K562 (cell line): ENCODE measurements around the gene UPF1. TPM values are rescaled to one million over a fixed set of nuclear protein-coding genes. Genes with fewer than 3 reads are reported as not detected.

Source experiments
- MAFK ChIP-seq: IDR thresholded peaks from 2 replicates; pipeline ENCODE4 v1.6.1; 2011; ENCODE audit warnings: low read length, improper control_type of control experiment
- MXI1 ChIP-seq: IDR thresholded peaks from 2 replicates; pipeline ENCODE4 v1.6.1; 2011; ENCODE audit warnings: low read depth, mild to moderate bottlenecking, improper control_type of control experiment, low read length
- MYBL2 ChIP-seq, 2 experiments: fragments of 450-650 bp in 1 of 2; sonication (generic) in 1 of 2; formaldehyde crosslinking in 1 of 2; IDR thresholded peaks; 2 replicates each; pipeline versions ENCODE4 v1.6.1 to v1.8.1; 2017 to 2022; ENCODE audit warnings: borderline replicate concordance in 1 of 2, inconsistent platforms in 1 of 2, low read depth in 1 of 2, mild to moderate bottlenecking in 1 of 2, missing genetic modification reagents in 1 of 2, moderate library complexity in 1 of 2
- RNF219 ChIP-seq: fragments of 250-450 bp; sonication (Bioruptor Pico); IDR thresholded peaks from 2 replicates; pipeline ENCODE4 v1.5.0; 2022; ENCODE audit warnings: mild to moderate bottlenecking
- THAP12 ChIP-seq: fragments of 250-450 bp; sonication (Bioruptor Pico); IDR thresholded peaks from 2 replicates; pipeline ENCODE4 v1.9.0; 2021; ENCODE audit warnings: mild to moderate bottlenecking, inconsistent platforms
- ZNF217 ChIP-seq: sonication (generic); formaldehyde crosslinking; IDR thresholded peaks from 2 replicates; pipeline ENCODE4 v1.8.0; 2022; ENCODE audit warnings: mild to moderate bottlenecking, missing genetic modification reagents
- ZNF239 ChIP-seq: fragments of 250-450 bp; sonication (Bioruptor Pico); IDR thresholded peaks from 2 replicates; pipeline ENCODE4 v1.4.0; 2020; ENCODE audit warnings: mild to moderate bottlenecking
- polyA plus RNA-seq, 8 experiments: library from polyadenylated mRNA; depleted of rRNA in 4 of 8; stranded (reverse) in 5 of 8; unstranded in 3 of 8; fragments of >200 nt; fragmentation: Nextera tagmentation in 2 of 8; fragmentation: Illumina TruSeq in 1 of 8; extraction: Ambion mirVana in 2 of 8; extraction: Trizol in 1 of 8; gene quantifications; 2 replicates each; pipeline versions ENCODE4 v1.2.1 to v1.2.3, GENCODE V29; 2011 to 2014; ENCODE audit warnings: inconsistent platforms in 1 of 8, missing spikeins in 1 of 8
- total RNA-seq, 7 experiments: library from RNA; depleted of rRNA in 6 of 7; stranded (reverse); fragments of >200 nt in 6 of 7; fragmentation: Illumina TruSeq in 2 of 7; extraction: Trizol in 2 of 7; gene quantifications; 2 replicates each; pipeline versions ENCODE4 v1.2.1 to v1.2.3, GENCODE V29; 2011 to 2021; ENCODE audit warnings: low replicate concordance in 1 of 7

UPF1 gene
- total and polyA plus RNA-seq, 9 of the 15 experiments (the other 6 are each of a cell fraction or from before 2014, with no cell fraction given), result 0.34 to 103 (median 27.9) TPM

- no peak for TF ChIP-seq ZNF239
- TF ChIP-seq RNF219 (CRISPR knock-in tag), result no peak
- no peak for TF ChIP-seq ZNF217 (CRISPR knock-in tag)
- TF ChIP-seq MAFK, result no peak
- no peak for TF ChIP-seq MYBL2 (IDR thresholded peaks at IDR 0.05; ENCODE audit: low read depth)
- no peak for TF ChIP-seq MYBL2 (CRISPR knock-in tag; IDR thresholded peaks at IDR 0.05; ENCODE audit: borderline replicate concordance)
- no peak for TF ChIP-seq MXI1
- TF ChIP-seq THAP12 (CRISPR knock-in tag), result no peak
Observed at GRCh38 chr19:18790566-18791314, 41.0 kb upstream of the UPF1 start, which contains the start of gene COMP (continued).
